ENCODE results near the gene DOCK9.
A peak's percentile ranks its signal among the peaks of the same experiment; 100 is the strongest.

DOCK9 gene

GRCh38 chr13:98874029-98874397, 103.9 kb downstream of the DOCK9 start:
- no peak for DNase-seq (ENCODE audit: low spot score)

GRCh38 chr13:98873377-98874028, 104.4 kb downstream of the DOCK9 start:
- no peak for TF ChIP-seq CTCF (IDR thresholded peaks at IDR 0.05; ENCODE audit: extremely low read depth, missing control alignments)
- no peak for DNase-seq (ENCODE audit: low spot score)

More at GRCh38 chr13:98874029-98874397, 103.9 kb downstream of the DOCK9 start:
- TF ChIP-seq CTCF (IDR thresholded peaks at IDR 0.05; ENCODE audit: extremely low read depth, missing control alignments) = no peak

- DNase-seq (ENCODE audit: low spot score) = no peak
- no peak for TF ChIP-seq CTCF (IDR thresholded peaks at IDR 0.05; ENCODE audit: extremely low read depth, missing control alignments)
Measured at GRCh38 chr13:98871727-98872126, 106.1 kb downstream of the DOCK9 start.

- peak; percentile 20 for TF ChIP-seq CTCF (IDR thresholded peaks at IDR 0.05; ENCODE audit: extremely low read depth, missing control alignments)
- DNase-seq (ENCODE audit: low spot score) = peak; percentile 14
Measured at GRCh38 chr13:98869408-98870090, 108.3 kb downstream of the DOCK9 start.

GRCh38 chr13:98868932-98869331, 108.9 kb downstream of the DOCK9 start:
- TF ChIP-seq CTCF (IDR thresholded peaks at IDR 0.05; ENCODE audit: extremely low read depth, missing control alignments) = no peak
- DNase-seq (ENCODE audit: low spot score) = no peak

GRCh38 chr13:98866882-98867281, 111.0 kb downstream of the DOCK9 start:
- DNase-seq (ENCODE audit: low spot score) = no peak
- no peak for TF ChIP-seq CTCF (IDR thresholded peaks at IDR 0.05; ENCODE audit: extremely low read depth, missing control alignments)

GRCh38 chr13:98860491-98860890, 117.4 kb downstream of the DOCK9 start:
- DNase-seq (ENCODE audit: low spot score) = no peak
- TF ChIP-seq CTCF (IDR thresholded peaks at IDR 0.05; ENCODE audit: extremely low read depth, missing control alignments) = no peak
